Endometrium (tissue), 2 donors: ENCODE results near the gene AGAP1.

Experiments
- FAIRE-seq: peaks from 2 replicates; lab custom pipeline; 2012; peaks lifted over from hg19 to GRCh38; lab: Jason Lieb, UNC
- donor health status: control.
- donor health status: control.

AGAP1 gene

GRCh38 chr2:235665661-235666212 lies 171.9 kb downstream of the AGAP1 start:
- FAIRE-seq = no peak

- no peak for FAIRE-seq
Observed at GRCh38 chr2:235666213-235666781, 172.5 kb downstream of the AGAP1 start.

DNA sequence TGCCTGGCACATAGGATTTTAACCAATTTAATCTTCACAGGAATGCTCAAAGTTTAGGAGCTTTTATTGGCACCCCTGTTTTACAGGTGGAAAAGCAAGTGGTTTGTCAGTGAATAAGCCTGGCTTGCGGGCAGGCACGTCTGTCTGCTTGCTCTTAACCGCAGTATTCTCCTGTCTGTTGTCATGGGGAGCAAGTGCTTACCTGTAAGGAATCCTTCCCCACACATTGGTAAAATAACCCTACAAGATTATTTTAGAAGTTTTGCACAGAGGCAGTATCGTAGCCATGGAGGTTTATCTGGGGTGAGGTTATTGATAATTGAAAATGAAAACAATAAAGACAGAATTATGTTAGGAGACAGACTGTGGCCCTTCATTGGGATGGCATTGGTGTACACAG lies 174.9 kb downstream of the AGAP1 start:
- no peak for FAIRE-seq

DNA sequence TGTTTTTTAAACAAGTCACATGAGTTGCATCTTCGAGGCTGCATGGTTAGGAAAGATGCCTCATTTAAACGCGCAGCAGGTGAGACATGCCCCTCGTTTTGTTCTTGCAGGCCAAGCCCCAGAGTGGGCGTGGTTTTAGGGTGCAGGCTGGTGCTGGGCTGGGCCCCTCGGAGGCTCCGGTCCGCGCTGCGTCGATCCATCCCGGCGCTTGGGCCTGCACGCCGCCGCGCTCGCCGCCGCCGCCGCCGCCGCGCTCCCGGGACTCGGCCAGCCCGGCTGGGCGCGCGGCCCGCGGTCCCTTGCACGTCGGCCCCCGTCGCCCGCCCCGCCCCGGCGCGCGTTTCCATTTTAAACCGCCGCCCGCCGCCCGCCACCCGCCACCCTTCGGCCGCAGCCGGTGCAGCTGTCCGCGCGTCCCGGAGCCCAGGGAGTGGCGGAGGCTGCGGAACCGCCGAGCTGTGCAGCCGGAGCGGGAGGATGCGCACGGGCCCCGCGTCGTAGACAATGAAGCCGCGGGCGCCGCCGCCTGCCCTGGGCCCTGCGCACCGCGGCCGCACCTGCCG lies 175.5 kb downstream of the AGAP1 start:
- FAIRE-seq = no peak

DNA sequence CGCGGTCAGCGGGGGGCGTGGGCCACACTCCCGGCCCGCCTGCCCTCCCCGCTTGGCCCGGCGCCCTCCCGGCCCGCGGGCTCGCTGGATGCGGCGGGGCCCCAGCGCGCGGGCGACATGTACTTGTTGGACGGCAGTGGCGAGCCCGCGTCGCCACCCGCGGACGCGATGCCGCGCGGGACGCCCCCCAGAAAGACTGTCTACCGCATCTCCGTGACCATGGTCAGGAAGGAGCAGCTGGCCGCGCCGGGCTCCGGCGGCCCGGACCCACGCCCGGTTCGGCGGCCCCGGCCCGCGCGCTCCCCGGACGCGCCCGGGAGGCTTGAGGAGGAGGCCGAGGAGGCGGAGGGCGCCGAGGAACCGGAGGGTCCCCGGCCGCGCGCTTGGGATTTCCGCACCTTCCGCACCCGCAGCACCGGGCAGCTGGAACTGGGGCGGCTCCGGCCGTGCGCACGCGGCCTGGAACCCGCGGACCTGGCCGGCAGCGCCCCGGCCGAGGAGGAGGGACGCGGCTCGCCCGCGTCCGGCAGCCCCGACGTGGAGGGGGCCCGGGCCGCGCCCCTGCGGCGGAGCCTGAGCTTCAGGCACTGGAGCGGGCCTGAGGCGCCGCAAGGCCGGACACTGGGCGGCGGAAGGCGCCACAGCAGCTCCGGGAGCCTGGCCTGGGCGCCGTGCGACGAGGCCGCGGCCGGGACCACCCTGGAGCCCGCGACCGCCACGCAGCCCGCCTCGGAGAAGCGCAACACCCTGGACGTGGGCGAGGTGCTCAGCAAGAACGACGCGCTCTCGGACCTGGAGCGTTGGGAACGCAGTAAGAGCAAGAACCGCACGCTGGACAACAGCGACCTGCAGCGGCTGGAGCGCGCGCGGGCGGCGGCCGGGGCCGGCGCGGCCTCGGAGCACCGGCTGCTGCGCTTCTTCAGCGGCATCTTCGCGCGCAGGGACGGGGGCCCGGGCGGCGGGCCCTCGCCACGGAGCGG lies 176.4 kb downstream of the AGAP1 start:
- FAIRE-seq = no peak

- FAIRE-seq = no peak
Observed at GRCh38 chr2:235670974-235671787, 177.3 kb downstream of the AGAP1 start.

DNA sequence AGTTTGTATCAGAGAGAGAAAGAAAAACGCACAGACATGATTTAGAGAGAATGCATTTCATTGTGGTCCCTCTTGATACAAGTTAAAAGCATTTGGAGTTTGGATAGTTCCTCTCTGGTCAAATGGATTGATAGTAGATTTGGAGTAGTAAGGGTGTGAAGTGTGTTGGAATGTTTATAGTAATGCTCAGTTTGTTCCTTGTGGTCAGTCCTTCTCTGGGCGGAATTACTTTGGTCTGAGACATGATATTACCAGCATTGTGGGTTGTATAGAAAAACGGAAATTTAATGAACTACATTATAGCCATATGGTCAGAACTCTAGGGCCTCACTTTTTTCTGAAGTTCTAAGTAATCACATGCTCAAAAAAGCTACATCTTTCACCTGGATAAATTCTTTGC lies 178.9 kb downstream of the AGAP1 start:
- FAIRE-seq = no peak

GRCh38 chr2:235674146-235674545 lies 180.3 kb downstream of the AGAP1 start:
- FAIRE-seq = no peak

- no peak for FAIRE-seq
Observed at GRCh38 chr2:235674812-235675211, 181.0 kb downstream of the AGAP1 start.

GRCh38 chr2:235675678-235676535 lies 182.1 kb downstream of the AGAP1 start:
- no peak for FAIRE-seq

DNA sequence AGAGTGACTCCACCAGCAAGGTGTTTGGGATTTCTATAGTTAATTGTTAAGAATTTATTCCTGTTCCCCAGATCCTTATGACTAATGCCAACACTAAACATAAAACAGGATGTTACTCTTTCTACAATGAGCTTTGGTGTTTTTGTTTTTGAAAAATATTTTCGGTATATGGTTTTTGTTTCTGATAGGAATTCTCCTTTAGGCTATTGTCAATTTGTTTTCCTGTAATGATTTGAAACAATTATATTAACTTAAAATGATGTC lies 182.6 kb downstream of the AGAP1 start:
- no peak for FAIRE-seq

DNA sequence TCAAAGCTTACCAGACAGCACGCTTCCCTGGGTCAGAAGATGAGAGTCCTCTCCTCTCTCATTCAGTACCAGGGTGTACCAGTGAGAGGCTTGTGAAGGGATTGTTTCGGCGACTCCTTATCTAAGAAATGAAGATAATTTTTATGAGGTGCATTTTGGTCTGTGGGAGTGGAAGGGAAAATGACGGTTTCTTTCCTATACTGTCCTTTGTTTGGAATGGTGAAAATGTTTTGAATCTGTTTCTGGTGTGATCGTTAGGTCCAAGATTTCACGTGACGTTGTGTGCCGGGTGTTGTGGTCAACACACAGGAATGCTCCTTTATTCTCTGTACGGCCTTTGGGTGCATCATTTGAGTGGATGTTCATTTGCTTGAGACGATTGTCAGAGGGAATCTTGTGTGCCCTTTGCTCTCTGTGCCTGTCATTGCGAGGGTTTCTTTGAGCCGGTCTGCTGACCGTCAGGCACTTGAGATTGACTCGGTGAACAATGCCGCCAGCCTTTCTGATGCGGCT lies 183.5 kb downstream of the AGAP1 start:
- FAIRE-seq = no peak

GRCh38 chr2:235677937-235678336 lies 184.1 kb downstream of the AGAP1 start:
- no peak for FAIRE-seq

DNA sequence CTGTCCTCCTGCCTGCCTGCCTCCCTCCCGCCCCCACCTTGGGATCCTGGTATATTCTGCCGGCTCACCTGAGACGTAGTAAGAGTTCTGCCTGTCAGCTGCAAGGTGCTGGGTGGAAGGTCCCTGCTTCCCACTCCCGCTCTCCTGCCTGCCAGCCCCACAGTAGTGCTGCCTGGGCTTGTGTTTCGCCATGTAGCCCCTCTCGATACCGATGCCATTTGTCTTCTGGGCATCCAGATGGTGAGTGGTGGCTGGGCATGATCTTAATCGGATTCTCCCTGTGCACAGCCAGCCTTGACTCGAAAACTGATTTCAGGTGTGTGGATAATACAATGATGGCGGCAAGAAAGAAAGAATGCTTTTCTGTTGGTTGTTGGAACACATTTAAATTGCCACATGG lies 184.9 kb downstream of the AGAP1 start:
- FAIRE-seq = no peak

- FAIRE-seq = no peak
Observed at GRCh38 chr2:235679471-235679870, 185.6 kb downstream of the AGAP1 start.

DNA sequence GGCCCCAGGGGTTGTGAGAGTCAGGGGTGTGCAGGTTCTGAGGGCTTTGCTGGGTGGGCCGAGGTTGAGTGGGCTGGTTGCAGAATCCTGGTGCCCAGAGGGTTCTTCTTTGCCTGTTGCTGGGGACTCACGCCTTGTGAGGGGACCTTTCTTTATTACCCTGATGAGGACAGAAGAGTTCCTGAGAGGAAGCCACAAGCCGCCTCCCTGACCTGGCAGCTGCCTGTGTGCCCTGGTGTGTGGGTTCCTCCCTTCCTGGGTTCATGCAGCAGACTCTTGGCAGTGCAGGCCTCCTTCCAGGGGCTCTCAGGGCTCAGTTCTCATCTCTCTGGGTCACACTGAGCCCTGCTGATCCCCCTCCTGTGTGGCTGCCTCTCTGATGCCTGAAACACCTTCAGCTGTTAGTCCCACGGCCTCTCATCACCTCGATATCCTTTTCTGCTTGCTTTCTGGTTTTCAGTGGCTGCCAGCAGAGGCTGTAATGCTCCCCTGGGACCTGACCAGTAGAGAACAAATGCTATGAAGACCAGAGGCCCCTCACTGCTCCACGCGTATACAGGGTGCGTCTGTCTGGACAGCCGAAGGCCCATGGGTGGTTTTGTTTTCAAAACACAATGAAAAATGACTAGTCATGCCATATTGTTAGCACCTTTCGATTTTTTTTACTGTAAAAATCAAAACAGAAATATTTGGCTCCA lies 191.3 kb downstream of the AGAP1 start:
- no peak for FAIRE-seq

DNA sequence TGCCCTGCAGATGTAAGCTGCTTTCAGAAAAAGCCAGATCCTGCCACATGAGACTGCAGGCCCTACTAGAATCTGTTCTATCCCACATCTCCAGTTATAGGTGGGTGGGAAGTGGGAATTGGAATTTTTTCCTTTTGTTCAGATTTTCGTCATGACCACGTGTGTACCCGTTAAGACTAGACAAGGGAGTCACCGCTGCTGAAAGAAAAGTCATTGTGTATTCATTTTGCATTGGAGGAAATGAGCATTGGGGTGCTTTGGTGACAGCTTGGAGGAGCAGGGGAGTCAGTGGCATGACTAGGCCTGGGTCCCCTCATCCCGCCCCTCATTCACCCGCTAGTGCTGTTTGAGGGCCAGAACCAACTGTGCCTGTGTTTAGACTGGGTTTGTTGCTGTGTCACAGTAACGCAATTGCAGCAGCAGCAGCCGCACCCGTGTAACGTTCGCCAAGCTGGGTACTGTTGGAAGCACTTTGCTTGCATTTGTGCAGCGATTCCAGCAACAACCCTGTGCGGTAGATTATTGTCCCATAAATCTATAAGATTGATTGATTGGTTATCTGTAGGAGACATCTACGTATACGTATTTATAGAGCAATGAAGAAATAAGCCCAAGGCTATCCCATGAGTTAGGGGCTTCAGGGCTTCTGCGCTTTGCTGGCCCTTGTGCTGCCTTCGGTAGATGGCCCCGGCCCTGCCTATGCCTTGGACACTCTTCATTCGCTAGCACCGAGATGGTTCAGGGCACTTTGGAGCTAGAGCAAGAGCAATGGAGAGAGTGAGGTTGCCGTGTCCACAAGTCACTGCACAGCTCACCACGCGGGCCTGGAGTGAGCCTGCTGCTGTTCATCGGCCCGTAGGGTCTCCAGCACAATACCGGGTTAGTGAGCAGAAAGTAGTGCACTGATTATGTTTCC lies 194.9 kb downstream of the AGAP1 start:
- no peak for FAIRE-seq

- FAIRE-seq = no peak
Observed at GRCh38 chr2:235689427-235689853, 195.6 kb downstream of the AGAP1 start.

DNA sequence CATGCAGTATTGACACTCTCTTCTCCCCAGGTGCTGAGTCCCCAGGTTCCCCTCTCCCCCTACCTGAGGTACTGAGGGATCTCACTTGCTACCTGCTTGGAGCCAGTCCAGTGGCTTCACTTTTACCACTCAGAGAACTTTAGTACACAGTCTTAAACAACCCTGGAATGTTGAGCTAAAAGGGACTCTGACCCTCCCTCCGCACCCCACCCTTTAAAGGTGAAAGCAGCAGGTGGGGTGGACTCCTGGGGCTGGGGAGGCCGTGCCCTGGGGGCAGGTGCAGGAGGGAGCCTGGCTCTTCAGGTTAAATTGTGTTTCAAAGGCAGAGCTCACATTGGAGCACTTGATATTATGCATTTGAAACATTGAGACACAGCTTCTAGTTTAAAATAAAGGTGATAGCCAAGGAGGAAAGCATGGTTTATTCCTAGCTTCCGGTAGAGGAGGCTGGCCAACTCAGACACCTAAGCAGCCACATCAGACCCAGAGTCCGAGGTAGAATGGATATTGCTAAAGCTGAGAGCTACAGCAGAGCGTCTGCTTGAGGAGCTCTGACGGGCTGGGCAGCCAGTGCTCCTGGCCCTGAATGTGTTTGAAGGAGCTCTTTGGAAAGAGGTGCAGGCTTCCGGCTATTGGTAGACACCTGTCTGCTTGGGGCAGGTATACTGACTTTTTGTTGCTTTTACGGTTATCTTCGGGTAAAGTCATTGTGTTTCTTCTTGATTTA lies 196.4 kb downstream of the AGAP1 start:
- no peak for FAIRE-seq
